Vagina (tissue), 2 donors: ENCODE measurements around the gene POLA1. TPM values are rescaled to one million over a fixed set of nuclear protein-coding genes. Genes with fewer than 3 reads are reported as not detected.

Experiments
- DNase-seq, 2 donors: peaks; one replicate each; pipeline ENCODE4 v3.0.0-alpha.2; 2017; ENCODE audit errors: extremely low spot score in 2 of 2
- H3K27ac ChIP-seq: fragments of 200-600 bp; sonication (generic); one replicate; pipeline ENCODE4 v1.5.1; 2019
- H3K27me3 ChIP-seq: fragments of 200-600 bp; sonication (generic); one replicate; pipeline ENCODE4 v1.5.1; 2019
- H3K36me3 ChIP-seq, 2 donors: fragments of 200-600 bp; sonication (generic); one replicate each; pipeline ENCODE4 v1.5.1; 2017 to 2019
- H3K4me1 ChIP-seq: fragments of 200-600 bp; sonication (generic); one replicate; pipeline ENCODE4 v1.5.1; 2019
- H3K4me3 ChIP-seq, 2 donors: fragments of 200-600 bp; sonication (generic); 1 replicate in 1 of 2; 2 replicates in 1 of 2; pipeline ENCODE4 v1.5.1; 2016 to 2019
- H3K9me3 ChIP-seq: fragments of 200-600 bp; sonication (generic); one replicate; pipeline ENCODE4 v1.5.1; 2019
- POLR2A ChIP-seq, 2 donors: fragments of 450-650 bp; IDR thresholded peaks; one replicate each; pipeline ENCODE4 v1.6.1; 2017; ENCODE audit warnings: antibody characterized with exemption in 2 of 2, mild to moderate bottlenecking in 2 of 2, moderate library complexity in 2 of 2
- POLR2AphosphoS5 ChIP-seq, 2 donors: sonication (generic); formaldehyde crosslinking; IDR thresholded peaks; one replicate each; pipeline ENCODE4 v1.9.0; 2017; ENCODE audit warnings: antibody characterized with exemption in 2 of 2, mild to moderate bottlenecking in 2 of 2, low read depth in 1 of 2; ENCODE audit not compliant: insufficient read depth in 1 of 2
- intact Hi-C: fragments of 100-400 bp; cut with DNase I; formaldehyde crosslinking; loops from one replicate; pipeline ENCODE4 v1.15.1; 2023
- small RNA-seq: library from RNA; depleted of rRNA; stranded (forward); fragments of <200 nt; gene quantifications from one replicate; pipeline ENCODE3, GENCODE V24; 2016
- total RNA-seq: library from RNA; depleted of rRNA; stranded (reverse); fragments of >200 nt; gene quantifications from one replicate; pipeline ENCODE4 v1.2.3, GENCODE V29; 2016
- TF ChIP-seq, protein P1 (sequence below), 3 experiments: fragments of 450-650 bp in 2 of 3; fragments of 200-600 bp in 1 of 3; sonication (generic) in 1 of 3; IDR thresholded peaks; one replicate each; pipeline ENCODE4 v1.5.1; 2017 to 2019; ENCODE audit warnings: antibody characterized with exemption in 3 of 3, mild to moderate bottlenecking in 2 of 3, moderate library complexity in 2 of 3

The POLA1 gene
- total RNA-seq, 1 donor from 2014 or later = 17.2 TPM

DNA sequence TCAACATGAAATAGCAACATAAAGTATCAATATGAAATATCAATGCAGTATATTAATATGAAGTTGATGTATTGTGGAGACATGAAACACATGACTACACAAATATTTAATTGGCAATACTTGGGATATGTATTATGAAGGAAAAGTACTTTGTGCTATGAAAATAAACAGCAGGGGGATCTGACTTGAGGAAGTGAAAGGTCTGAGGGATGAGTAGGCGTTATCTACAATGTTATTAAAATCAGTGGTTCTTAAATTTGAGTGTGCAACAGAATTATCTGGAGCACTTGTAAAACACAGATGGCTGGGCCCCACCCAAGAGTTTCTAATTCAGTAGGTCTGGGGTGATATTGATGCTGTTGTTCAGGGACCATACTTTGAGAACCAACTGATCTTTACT is 349.5 kb downstream of the POLA1 start:
- intact Hi-C loops = no loop called here
- Histone ChIP-seq H3K4me1 (no peaks in the 10 kb centered on the region), H3K27ac (no peak overlapping the region), H3K27me3 (no peaks in the 10 kb centered on the region), H3K36me3 (no peaks in the 10 kb centered on the region), H3K4me3 (no peak overlapping the region), H3K9me3 (no peaks in the 10 kb centered on the region)
- DNase-seq = no peak
- TF ChIP-seq POLR2AphosphoS5 (IDR thresholded peaks at IDR 0.05; ENCODE audit: insufficient read depth in 1 of 2, low read depth in 1 of 2) (no peak), POLR2A (IDR thresholded peaks at IDR 0.05) (no peak)
- TF ChIP-seq, protein P1, sequence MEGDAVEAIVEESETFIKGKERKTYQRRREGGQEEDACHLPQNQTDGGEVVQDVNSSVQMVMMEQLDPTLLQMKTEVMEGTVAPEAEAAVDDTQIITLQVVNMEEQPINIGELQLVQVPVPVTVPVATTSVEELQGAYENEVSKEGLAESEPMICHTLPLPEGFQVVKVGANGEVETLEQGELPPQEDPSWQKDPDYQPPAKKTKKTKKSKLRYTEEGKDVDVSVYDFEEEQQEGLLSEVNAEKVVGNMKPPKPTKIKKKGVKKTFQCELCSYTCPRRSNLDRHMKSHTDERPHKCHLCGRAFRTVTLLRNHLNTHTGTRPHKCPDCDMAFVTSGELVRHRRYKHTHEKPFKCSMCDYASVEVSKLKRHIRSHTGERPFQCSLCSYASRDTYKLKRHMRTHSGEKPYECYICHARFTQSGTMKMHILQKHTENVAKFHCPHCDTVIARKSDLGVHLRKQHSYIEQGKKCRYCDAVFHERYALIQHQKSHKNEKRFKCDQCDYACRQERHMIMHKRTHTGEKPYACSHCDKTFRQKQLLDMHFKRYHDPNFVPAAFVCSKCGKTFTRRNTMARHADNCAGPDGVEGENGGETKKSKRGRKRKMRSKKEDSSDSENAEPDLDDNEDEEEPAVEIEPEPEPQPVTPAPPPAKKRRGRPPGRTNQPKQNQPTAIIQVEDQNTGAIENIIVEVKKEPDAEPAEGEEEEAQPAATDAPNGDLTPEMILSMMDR (IDR thresholded peaks at IDR 0.05) = no peak

Small RNA genes within 50 kb of the gene (small RNA-seq; reads per million reads assigned to genes)
- not detected for gene SCARNA23

Other genes with a start within 250 kb of the POLA1 start
- gene PDK3, start 228.6 kb upstream of the POLA1 start, total RNA-seq = 23.3 TPM
- gene PCYT1B, start 46.6 kb upstream of the POLA1 start, total RNA-seq = not detected